C4-2B (cell line): ENCODE data around the gene TRPV6.

Source experiments
- H3K27ac ChIP-seq: fragments of 450-650 bp; 2 replicates; pipeline ENCODE4 v1.5.1; 2017
- ZFX ChIP-seq: fragments of 450-650 bp; IDR thresholded peaks from 2 replicates; pipeline ENCODE4 v1.6.1; 2017
- TF ChIP-seq, protein P1 (sequence below): fragments of 450-650 bp; conservative IDR thresholded peaks from 2 replicates; pipeline ENCODE4 v1.5.1; 2017; ENCODE audit warnings: mild to moderate bottlenecking

The TRPV6 gene

DNA sequence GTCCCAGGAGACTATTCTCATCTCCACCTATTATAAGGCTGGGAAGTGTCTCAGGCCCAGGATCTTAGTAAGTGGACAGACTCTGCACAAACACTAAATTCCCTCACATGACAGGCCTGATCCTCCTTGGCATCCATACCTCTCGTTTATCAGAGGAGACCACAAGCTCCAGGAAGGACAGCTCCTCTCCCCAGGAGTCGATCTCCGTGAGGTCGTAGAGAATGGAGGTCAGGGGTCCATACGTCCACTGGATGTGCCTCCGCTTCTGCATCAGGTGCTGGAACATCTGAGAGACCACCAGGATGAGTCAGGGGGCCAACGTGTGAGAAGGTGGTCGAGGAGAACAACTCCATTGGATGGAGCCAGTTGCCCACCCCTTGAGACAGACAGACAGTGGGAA lies 42.4 kb upstream of the TRPV6 start:
- no peak for TF ChIP-seq ZFX
- TF ChIP-seq, protein P1, sequence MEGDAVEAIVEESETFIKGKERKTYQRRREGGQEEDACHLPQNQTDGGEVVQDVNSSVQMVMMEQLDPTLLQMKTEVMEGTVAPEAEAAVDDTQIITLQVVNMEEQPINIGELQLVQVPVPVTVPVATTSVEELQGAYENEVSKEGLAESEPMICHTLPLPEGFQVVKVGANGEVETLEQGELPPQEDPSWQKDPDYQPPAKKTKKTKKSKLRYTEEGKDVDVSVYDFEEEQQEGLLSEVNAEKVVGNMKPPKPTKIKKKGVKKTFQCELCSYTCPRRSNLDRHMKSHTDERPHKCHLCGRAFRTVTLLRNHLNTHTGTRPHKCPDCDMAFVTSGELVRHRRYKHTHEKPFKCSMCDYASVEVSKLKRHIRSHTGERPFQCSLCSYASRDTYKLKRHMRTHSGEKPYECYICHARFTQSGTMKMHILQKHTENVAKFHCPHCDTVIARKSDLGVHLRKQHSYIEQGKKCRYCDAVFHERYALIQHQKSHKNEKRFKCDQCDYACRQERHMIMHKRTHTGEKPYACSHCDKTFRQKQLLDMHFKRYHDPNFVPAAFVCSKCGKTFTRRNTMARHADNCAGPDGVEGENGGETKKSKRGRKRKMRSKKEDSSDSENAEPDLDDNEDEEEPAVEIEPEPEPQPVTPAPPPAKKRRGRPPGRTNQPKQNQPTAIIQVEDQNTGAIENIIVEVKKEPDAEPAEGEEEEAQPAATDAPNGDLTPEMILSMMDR = no peak

DNA sequence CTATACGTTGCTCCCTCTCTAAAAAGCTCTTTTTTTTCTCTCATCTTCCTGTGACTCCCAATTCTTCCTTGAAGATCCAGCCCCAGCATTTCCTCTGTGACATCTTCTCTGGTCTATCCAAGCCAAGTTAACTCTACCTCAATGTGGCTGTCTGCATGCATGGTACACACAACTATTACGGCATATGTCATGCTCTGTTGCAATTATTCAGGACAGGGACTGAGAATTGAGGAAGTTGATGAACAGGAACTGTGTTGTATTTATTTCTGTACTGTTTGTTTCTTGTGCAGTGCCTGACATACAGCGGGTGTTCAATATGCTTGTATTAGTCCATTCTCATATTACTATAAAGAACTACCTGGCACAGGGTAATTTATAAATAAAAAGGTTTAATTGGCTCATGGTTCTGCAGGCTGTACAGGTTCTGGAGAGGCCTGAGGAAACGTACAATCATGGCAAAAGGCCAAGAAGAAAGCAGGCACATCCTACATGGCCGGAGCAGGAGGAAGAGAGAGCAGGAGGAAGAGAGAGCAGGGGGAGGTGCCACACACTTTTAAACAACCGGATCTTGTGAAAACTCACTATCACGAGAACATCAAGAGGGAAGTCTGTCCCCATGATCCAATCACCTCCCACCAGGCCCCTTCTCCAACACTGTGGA lies 41.7 kb upstream of the TRPV6 start:
- H3K27ac ChIP-seq = peak overlapping the region; percentile 64
- TF ChIP-seq, protein P1 = no peak
- no peak for TF ChIP-seq ZFX

More for the DNA sequence above, 42.4 kb upstream of the TRPV6 start:
- peak overlapping the region; percentile 64 for H3K27ac ChIP-seq

DNA sequence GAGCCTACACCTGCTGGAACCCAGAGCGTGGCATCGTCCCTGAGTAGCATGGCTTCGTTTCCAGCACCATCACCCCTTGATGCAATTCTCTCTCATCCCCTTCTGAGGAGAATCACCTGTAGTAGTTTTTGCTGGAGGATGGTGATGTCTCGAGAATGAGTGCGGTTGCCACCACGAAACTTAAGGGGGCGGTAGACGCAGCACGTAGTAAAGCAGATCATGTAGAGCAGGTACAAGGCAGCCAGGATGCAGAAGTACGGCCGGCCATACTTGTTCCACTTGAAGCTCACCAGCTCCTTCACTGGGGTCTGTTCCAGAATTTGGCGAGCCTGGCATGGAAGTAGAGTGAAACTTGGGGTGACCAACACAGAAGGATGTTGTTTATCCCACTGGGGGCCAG lies 39.9 kb upstream of the TRPV6 start:
- no peak for TF ChIP-seq ZFX
- TF ChIP-seq, protein P1 = no peak
- H3K27ac ChIP-seq = no peak overlapping the region

DNA sequence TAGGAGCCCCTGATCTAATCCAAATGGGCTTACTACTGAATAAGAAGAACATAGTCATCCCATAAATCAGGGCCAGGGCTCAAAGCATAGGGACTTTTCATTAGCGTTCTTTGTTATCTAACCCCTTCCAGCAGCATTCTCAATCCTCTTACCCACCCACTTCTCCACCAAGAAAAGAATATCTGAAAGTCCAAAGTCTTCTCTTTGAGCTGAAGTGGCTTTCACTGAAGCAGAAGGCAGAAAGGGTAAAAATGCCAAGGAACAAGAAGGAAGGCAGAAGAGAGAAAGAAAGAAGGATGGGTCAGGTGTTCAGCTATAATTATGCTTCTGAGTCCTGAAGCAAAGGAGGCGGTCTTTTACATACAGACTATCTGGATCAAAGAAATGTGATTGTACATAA lies 37.8 kb upstream of the TRPV6 start:
- H3K27ac ChIP-seq = no peak overlapping the region
- TF ChIP-seq, protein P1 = no peak
- no peak for TF ChIP-seq ZFX

DNA sequence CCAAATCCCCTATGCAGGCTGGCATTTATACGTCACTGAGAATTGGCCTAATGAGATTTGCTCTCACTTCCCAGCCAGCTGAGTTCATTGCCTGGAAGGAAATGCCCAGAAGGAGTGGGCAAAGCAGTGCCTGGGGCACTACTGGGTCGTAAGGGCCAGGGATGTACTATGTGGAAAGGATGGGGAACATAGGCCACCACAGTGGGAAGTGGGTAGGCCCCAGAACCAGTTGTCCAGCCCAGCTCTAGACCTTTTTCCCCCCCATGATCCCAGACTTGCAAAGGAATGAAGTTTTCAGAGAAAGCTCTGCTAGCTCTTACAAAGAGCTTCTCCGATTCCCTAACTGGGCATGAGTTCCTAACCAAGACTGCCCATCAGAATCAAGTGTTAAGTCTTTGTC lies 34.1 kb upstream of the TRPV6 start:
- no peak for TF ChIP-seq ZFX
- TF ChIP-seq, protein P1 = no peak
- H3K27ac ChIP-seq = no peak overlapping the region

DNA sequence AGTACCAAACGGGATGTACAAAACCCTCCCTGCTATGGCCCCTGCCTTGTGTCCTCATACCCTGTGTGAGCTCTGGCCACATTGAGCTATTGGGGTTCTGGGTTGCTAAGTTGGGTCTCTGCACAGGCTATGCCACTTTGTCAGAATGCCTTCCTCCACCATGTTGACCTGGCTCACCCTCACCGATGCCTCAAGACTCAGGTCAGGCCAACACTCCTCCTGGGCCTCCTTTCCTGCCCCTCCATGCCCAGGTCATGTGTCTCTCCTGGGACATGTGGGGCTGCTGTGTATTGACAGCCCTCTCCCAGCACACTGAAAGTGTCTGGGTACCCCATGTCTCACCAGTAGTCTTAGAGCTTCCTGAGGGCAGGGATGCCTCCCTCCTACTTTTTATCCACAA lies 33.4 kb upstream of the TRPV6 start:
- H3K27ac ChIP-seq = no peak overlapping the region
- TF ChIP-seq, protein P1 = no peak
- no peak for TF ChIP-seq ZFX

DNA sequence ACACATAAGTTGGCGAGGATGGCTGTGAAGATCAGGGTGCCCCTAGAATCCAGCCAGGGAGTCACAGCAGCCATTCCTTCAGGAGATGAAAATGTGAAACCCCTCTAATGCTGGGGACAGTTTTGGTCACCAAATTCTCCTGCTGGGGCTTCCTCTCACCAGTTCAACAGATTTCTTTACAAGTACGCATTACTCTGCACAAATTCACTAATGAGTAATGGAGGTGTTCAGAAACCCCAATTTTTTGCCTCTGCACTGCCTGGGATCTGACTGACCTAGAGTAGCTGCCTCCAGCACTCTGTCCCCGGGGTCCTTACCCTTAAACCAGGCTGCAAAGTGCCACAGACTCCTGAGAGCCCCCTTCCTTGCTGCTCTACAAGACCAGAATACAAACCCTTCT lies 31.9 kb upstream of the TRPV6 start:
- no peak overlapping the region for H3K27ac ChIP-seq
- TF ChIP-seq, protein P1 = no peak
- no peak for TF ChIP-seq ZFX
